Measurements from ENCODE around the gene S100A2. TPM values are rescaled to one million over a fixed set of nuclear protein-coding genes. Genes with fewer than 3 reads are reported as not detected.

The S100A2 gene
- total RNA-seq, 1 experiment from 2014 or later, result 4.5 TPM

- no peak for TF ChIP-seq CTCF (conservative IDR thresholded peaks at IDR 0.05; ENCODE audit: low read depth, low read length)
- no peak for TF ChIP-seq EZH2 (IDR thresholded peaks at IDR 0.05; ENCODE audit: borderline replicate concordance, low read depth, low read length, poor library complexity, severe bottlenecking)
- no peak overlapping the region for H3K27ac ChIP-seq (ENCODE audit: low read depth, low read length, poor library complexity, severe bottlenecking)
- BruUV-seq (replicated peaks), result no TSS peak
- no peaks in the 10 kb centered on the region for H3K9me3 ChIP-seq (ENCODE audit: low read depth, low read length, poor library complexity, severe bottlenecking)
- peaks cover 20% of the 10 kb centered on the region for H3K4me1 ChIP-seq (ENCODE audit: insufficient read depth, low read length, poor library complexity, severe bottlenecking)
- H3K27me3 ChIP-seq (replicated peaks; ENCODE audit: insufficient read depth, low read depth, low read length, poor library complexity), result no peaks in the 10 kb centered on the region
- no peak for DNase-seq (ENCODE audit: low spot score)
- H3K36me3 ChIP-seq (ENCODE audit: insufficient read depth, low read length, poor library complexity, severe bottlenecking), result no peaks in the 10 kb centered on the region
- ChIA-PET POLR2A (ENCODE audit: low non-redundant PET) (no interaction called here), CTCF (interaction anchor here (0.6 to 1.5 kb wide), 2 partner anchors 34 to 47 kb away, joined by 3 to 5 read pairs; no protein-coding TSS in a partner anchor)
- intact Hi-C loops (cut with micrococcal nuclease; ENCODE audit: unreplicated experiment), result no loop called here
- H3K4me3 ChIP-seq (ENCODE audit: low read depth, low read length, poor library complexity, severe bottlenecking), result no peak overlapping the region
Observed at GRCh38 chr1:153570874-153571273, 5.2 kb upstream of the S100A2 start.

- no TSS peak for BruUV-seq (replicated peaks)
- ChIA-PET CTCF (interaction anchor here (1.7 kb wide), 1 partner anchor 38 kb away, joined by 11 read pairs; no protein-coding TSS in a partner anchor), POLR2A (ENCODE audit: low non-redundant PET) (no interaction called here)
- intact Hi-C loops (cut with micrococcal nuclease; ENCODE audit: unreplicated experiment), result loop anchor here (2.0 kb wide), 1 partner anchor 59 kb away; no protein-coding TSS in a partner anchor
- Histone ChIP-seq H3K27ac (ENCODE audit: low read depth, low read length, poor library complexity, severe bottlenecking) (no peak overlapping the region), H3K9me3 (ENCODE audit: low read depth, low read length, poor library complexity, severe bottlenecking) (no peaks in the 10 kb centered on the region), H3K4me3 (ENCODE audit: low read depth, low read length, poor library complexity, severe bottlenecking) (no peak overlapping the region), H3K4me1 (ENCODE audit: insufficient read depth, low read length, poor library complexity, severe bottlenecking) (peaks cover 22% of the 10 kb centered on the region), H3K36me3 (ENCODE audit: insufficient read depth, low read length, poor library complexity, severe bottlenecking) (no peaks in the 10 kb centered on the region), H3K27me3 (replicated peaks; ENCODE audit: insufficient read depth, low read depth, low read length, poor library complexity) (no peaks in the 10 kb centered on the region)
- no peak for TF ChIP-seq EZH2 (IDR thresholded peaks at IDR 0.05; ENCODE audit: borderline replicate concordance, low read depth, low read length, poor library complexity, severe bottlenecking)
- TF ChIP-seq CTCF (conservative IDR thresholded peaks at IDR 0.05; ENCODE audit: low read depth, low read length), result no peak
- no peak for DNase-seq (ENCODE audit: low spot score)
Observed at GRCh38 chr1:153569465-153569864, 3.8 kb upstream of the S100A2 start.

DNA sequence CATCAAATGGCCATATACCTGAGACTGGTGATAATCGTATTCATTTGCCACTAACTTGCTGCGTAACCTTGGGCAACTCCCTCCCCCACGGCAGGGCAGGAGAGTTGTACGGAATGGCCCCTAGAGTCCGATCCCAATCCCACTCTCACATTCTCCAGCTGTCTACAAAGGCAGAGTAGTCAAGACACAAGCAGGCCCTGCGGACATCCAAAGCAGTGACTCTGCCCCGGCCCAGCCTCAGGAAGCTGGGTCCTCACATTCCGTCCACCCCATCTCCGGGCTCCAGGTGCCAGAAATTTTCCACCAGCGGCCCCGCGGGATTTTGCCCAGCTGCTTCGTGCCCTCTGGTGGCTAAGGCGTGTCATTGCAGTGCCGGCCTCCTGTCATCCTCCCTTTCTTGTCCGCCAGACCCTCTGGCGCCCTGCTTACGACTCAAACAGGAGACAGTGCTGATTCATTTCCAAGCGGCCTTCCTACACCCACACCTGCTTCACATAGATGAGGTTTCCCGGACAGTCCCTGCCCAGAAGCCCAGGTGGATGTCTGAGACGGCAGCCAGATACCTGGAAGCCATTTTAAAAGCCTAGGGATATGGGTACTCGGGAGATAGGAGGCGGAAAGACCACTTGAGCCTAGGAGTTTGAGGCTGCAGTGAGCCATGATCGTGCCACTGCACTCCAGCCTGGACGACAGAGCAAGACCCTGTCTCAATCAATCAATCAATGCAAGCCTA is 2.9 kb upstream of the S100A2 start:
- Histone ChIP-seq H3K36me3 (ENCODE audit: insufficient read depth, low read length, poor library complexity, severe bottlenecking) (no peaks in the 10 kb centered on the region), H3K27me3 (replicated peaks; ENCODE audit: insufficient read depth, low read depth, low read length, poor library complexity) (no peaks in the 10 kb centered on the region), H3K4me3 (ENCODE audit: low read depth, low read length, poor library complexity, severe bottlenecking) (no peak overlapping the region), H3K4me1 (ENCODE audit: insufficient read depth, low read length, poor library complexity, severe bottlenecking) (peaks cover 26% of the 10 kb centered on the region), H3K27ac (ENCODE audit: low read depth, low read length, poor library complexity, severe bottlenecking) (no peak overlapping the region), H3K9me3 (ENCODE audit: low read depth, low read length, poor library complexity, severe bottlenecking) (no peaks in the 10 kb centered on the region)
- TF ChIP-seq EZH2 (IDR thresholded peaks at IDR 0.05; ENCODE audit: borderline replicate concordance, low read depth, low read length, poor library complexity, severe bottlenecking) (no peak), CTCF (conservative IDR thresholded peaks at IDR 0.05; ENCODE audit: low read depth, low read length) (peak; percentile 98)
- intact Hi-C loops (cut with micrococcal nuclease; ENCODE audit: unreplicated experiment), result loop anchor here (1.0 to 2.0 kb wide), 2 partner anchors 35 to 58 kb away; no protein-coding TSS in a partner anchor
- DNase-seq (ENCODE audit: low spot score), result peak; percentile 91
- BruUV-seq (replicated peaks), result no TSS peak
- POLR2A ChIA-PET (ENCODE audit: low non-redundant PET), result interaction anchor here (0.6 kb wide), 1 partner anchor 765 kb away, joined by 7 read pairs; no protein-coding TSS in a partner anchor
- CTCF ChIA-PET, result interaction anchor here (0.7 to 1.7 kb wide), 8 partner anchors 24 to 409 kb away, joined by 3 to 14 read pairs (median 4); partner anchors contain the start of gene S100A6

Measured in A673 (cell line).